Esophagus (tissue), 2 donors: ENCODE results near the gene UBN1. TPM values are rescaled to one million over a fixed set of nuclear protein-coding genes. Genes with fewer than 3 reads are reported as not detected.

Source experiments
- H3K27ac ChIP-seq, 2 donors: one replicate each; pipeline ENCODE4 v1.5.1; 2013; ENCODE audit warnings: low read depth in 2 of 2, mild to moderate bottlenecking in 2 of 2, inconsistent platforms in 1 of 2, low read length in 1 of 2, moderate library complexity in 1 of 2
- H3K27me3 ChIP-seq, 2 donors: one replicate each; pipeline ENCODE4 v1.6.1; 2013; ENCODE audit warnings: low read length in 2 of 2, control low read depth in 1 of 2, mild to moderate bottlenecking in 1 of 2; ENCODE audit not compliant: insufficient read depth in 2 of 2, control insufficient read depth in 1 of 2
- H3K36me3 ChIP-seq, 2 donors: one replicate each; pipeline ENCODE4 v1.6.1; 2013; ENCODE audit warnings: low read length in 1 of 2; ENCODE audit not compliant: control insufficient read depth in 2 of 2, insufficient read depth in 2 of 2
- H3K4me1 ChIP-seq, 2 donors: one replicate each; pipeline ENCODE4 v1.6.1; 2013; ENCODE audit warnings: low read length in 1 of 2; ENCODE audit not compliant: control insufficient read depth in 2 of 2, insufficient read depth in 2 of 2
- H3K4me3 ChIP-seq, 2 donors: one replicate each; pipeline ENCODE4 v1.5.1; 2013; ENCODE audit warnings: low read length in 2 of 2, mild to moderate bottlenecking in 2 of 2, low read depth in 1 of 2, moderate library complexity in 1 of 2
- H3K9me3 ChIP-seq, 2 donors: one replicate each; pipeline ENCODE4 v1.6.1; 2013; ENCODE audit warnings: mild to moderate bottlenecking in 2 of 2, low read depth in 1 of 2, low read length in 1 of 2, moderate library complexity in 1 of 2; ENCODE audit not compliant: control insufficient read depth in 2 of 2, insufficient read depth in 1 of 2
- WGBS, 2 donors: extraction: QIAGEN DNeasy Blood & Tissue Kit; methylation state at CpG; one replicate each; pipeline ENCODE4 v1.1.7; 2013; 5-methylcytosine and 5-hydroxymethylcytosine counted together
- polyA plus RNA-seq, 2 donors: library from polyadenylated mRNA; stranded (reverse); fragments of 200-250 nt; gene quantifications; one replicate each; pipeline ENCODE4 v1.2.3, GENCODE V29; 2013
- donor health status: healthy with polysubstance abuse.
- donor health status: Bipolar disorder and iron deficiency.

The UBN1 gene
- polyA plus RNA-seq, 2 donors, result 5.1 to 7.7 TPM

- no peaks in the 10 kb centered on the region for H3K9me3 ChIP-seq
- 68 to 79% methylated on average over 7 of the region's 7 CpGs for WGBS, 2 donors
- no peak overlapping the region for H3K4me3 ChIP-seq
- H3K36me3 ChIP-seq, result peaks cover 0 to 26% of the 10 kb centered on the region in 2 donors
- no peaks in the 10 kb centered on the region for H3K4me1 ChIP-seq
- no peak overlapping the region for H3K27ac ChIP-seq
- no peaks in the 10 kb centered on the region for H3K27me3 ChIP-seq
Observed at GRCh38 chr16:4909825-4910224, 62.5 kb downstream of the UBN1 start.

- Histone ChIP-seq H3K9me3 (no peaks in the 10 kb centered on the region), H3K4me1 (no peaks in the 10 kb centered on the region), H3K27ac (peak overlapping the region in 1 of 2 donors; percentile 57), H3K36me3 (peaks cover 0 to 31% of the 10 kb centered on the region in 2 donors), H3K27me3 (no peaks in the 10 kb centered on the region), H3K4me3 (no peak overlapping the region)
- 91% methylated on average over 11 to 12 of the region's 12 CpGs for WGBS, 2 donors
Observed at GRCh38 chr16:4910828-4911227, 63.5 kb downstream of the UBN1 start.

- Histone ChIP-seq H3K4me3 (no peak overlapping the region), H3K27me3 (no peaks in the 10 kb centered on the region), H3K9me3 (no peaks in the 10 kb centered on the region), H3K27ac (no peak overlapping the region), H3K4me1 (no peaks in the 10 kb centered on the region), H3K36me3 (peaks cover 0 to 30% of the 10 kb centered on the region in 2 donors)
- 67 to 71% methylated on average over 6 of the region's 6 CpGs for WGBS, 2 donors
Observed at GRCh38 chr16:4911970-4912386, 64.7 kb downstream of the UBN1 start.

GRCh38 chr16:4913130-4913773 lies 66.0 kb downstream of the UBN1 start:
- Histone ChIP-seq H3K4me3 (no peak overlapping the region), H3K27me3 (no peaks in the 10 kb centered on the region), H3K4me1 (peaks cover 0 to 3% of the 10 kb centered on the region in 2 donors), H3K9me3 (no peaks in the 10 kb centered on the region), H3K27ac (peak overlapping the region in 1 of 2 donors; percentile 68), H3K36me3 (peaks cover 0 to 30% of the 10 kb centered on the region in 2 donors)
- 80 to 84% methylated on average over 7 of the region's 7 CpGs for WGBS, 2 donors

- Histone ChIP-seq H3K27ac (peak overlapping the region in 1 of 2 donors; percentile 68), H3K4me1 (peaks cover 0 to 3% of the 10 kb centered on the region in 2 donors), H3K36me3 (peaks cover 0 to 32% of the 10 kb centered on the region in 2 donors), H3K4me3 (no peak overlapping the region), H3K9me3 (no peaks in the 10 kb centered on the region), H3K27me3 (no peaks in the 10 kb centered on the region)
- 87 to 89% methylated on average over 15 of the region's 15 CpGs for WGBS, 2 donors
Observed at GRCh38 chr16:4913774-4914525, 66.7 kb downstream of the UBN1 start.

GRCh38 chr16:4914528-4915225 lies 67.4 kb downstream of the UBN1 start:
- Histone ChIP-seq H3K4me3 (no peak overlapping the region), H3K27me3 (no peaks in the 10 kb centered on the region), H3K36me3 (peaks cover 0 to 33% of the 10 kb centered on the region in 2 donors), H3K4me1 (peaks cover 3 to 4% of the 10 kb centered on the region in 2 donors), H3K9me3 (no peaks in the 10 kb centered on the region), H3K27ac (peak overlapping the region in 1 of 2 donors; percentile 55)
- WGBS, 2 donors, result 89 to 94% methylated on average over 7 of the region's 7 CpGs

- peak overlapping the region in 1 of 2 donors; percentile 50 for H3K27ac ChIP-seq
- H3K4me3 ChIP-seq, result no peak overlapping the region
- no peaks in the 10 kb centered on the region for H3K9me3 ChIP-seq
- H3K27me3 ChIP-seq, result no peaks in the 10 kb centered on the region
- WGBS, 2 donors, result 64 to 67% methylated on average over 11 of the region's 11 CpGs
- peaks cover 0 to 32% of the 10 kb centered on the region in 2 donors for H3K36me3 ChIP-seq
- peaks cover 3 to 5% of the 10 kb centered on the region in 2 donors for H3K4me1 ChIP-seq
Observed at GRCh38 chr16:4915226-4915761, 68.0 kb downstream of the UBN1 start.

GRCh38 chr16:4917117-4917516 lies 69.8 kb downstream of the UBN1 start:
- Histone ChIP-seq H3K4me3 (no peak overlapping the region), H3K4me1 (peaks cover 8 to 14% of the 10 kb centered on the region in 2 donors), H3K9me3 (no peaks in the 10 kb centered on the region), H3K36me3 (peaks cover 0 to 30% of the 10 kb centered on the region in 2 donors), H3K27ac (peak overlapping the region in 1 of 2 donors; percentile 6), H3K27me3 (no peaks in the 10 kb centered on the region)
- WGBS, 2 donors, result 35 to 38% methylated on average over 4 of the region's 4 CpGs

GRCh38 chr16:4918781-4919251 lies 71.5 kb downstream of the UBN1 start:
- Histone ChIP-seq H3K27me3 (no peaks in the 10 kb centered on the region), H3K36me3 (peaks cover 0 to 27% of the 10 kb centered on the region in 2 donors), H3K4me3 (peak overlapping the region in 1 of 2 donors; percentile 19), H3K27ac (peak overlapping the region; percentile 89 to 93), H3K9me3 (no peaks in the 10 kb centered on the region), H3K4me1 (peaks cover 9 to 21% of the 10 kb centered on the region in 2 donors)
- 36 to 38% methylated on average over 13 of the region's 13 CpGs for WGBS, 2 donors
